ENCODE data around the gene MICAL3. TPM values are rescaled to one million over a fixed set of nuclear protein-coding genes. Genes with fewer than 3 reads are reported as not detected.

MICAL3 gene
- total RNA-seq, 2 experiments from 2014 or later, result 21.9 to 22.5 TPM

DNA sequence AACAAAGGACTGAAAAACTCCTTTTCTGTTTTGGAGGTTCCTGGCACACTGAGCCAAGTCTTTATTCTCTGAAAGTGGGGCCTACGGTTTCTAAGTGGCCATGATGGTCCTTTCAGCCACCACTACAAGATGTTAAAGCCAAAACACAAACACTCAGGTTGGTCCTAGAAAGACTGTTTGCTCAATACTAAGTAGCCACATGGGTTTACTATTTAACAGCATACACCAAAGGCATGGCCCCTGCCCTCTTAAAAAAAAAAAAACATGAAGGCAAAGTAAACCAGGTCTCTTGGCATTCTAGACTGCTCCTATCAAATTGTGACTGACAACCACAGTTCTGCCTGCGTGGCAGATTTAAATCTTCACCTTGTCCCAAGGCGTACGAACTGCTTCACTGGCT, 126.5 kb downstream of the MICAL3 start:
- intact Hi-C loops (cut with DNase I, micrococcal nuclease), result loop anchor here in 1 of 2 experiments (10.0 kb wide), 1 partner anchor 153 kb away; no protein-coding TSS in a partner anchor
- H3K36me3 Mint-ChIP-seq (ENCODE audit: low read depth), result peaks cover 7% of the 10 kb centered on the region
- ChIA-PET CTCF (interaction anchor here (0.7 to 0.8 kb wide), 3 partner anchors 11 to 342 kb away, joined by 3 to 4 read pairs (median 4); no protein-coding TSS in a partner anchor), POLR2A (interaction anchor here (0.6 kb wide), 1 partner anchor 53 kb away, joined by 3 read pairs; no protein-coding TSS in a partner anchor)
- no peaks in the 10 kb centered on the region for H3K9me3 Mint-ChIP-seq (ENCODE audit: low read depth)
- ATAC-seq (no peak), DNase-seq (no peak)
- no peak overlapping the region for H3K27ac Mint-ChIP-seq
- no peaks in the 10 kb centered on the region for H3K27me3 Mint-ChIP-seq
- peaks cover 2% of the 10 kb centered on the region for H3K4me1 Mint-ChIP-seq
- no peak overlapping the region for H3K4me3 Mint-ChIP-seq

DNA sequence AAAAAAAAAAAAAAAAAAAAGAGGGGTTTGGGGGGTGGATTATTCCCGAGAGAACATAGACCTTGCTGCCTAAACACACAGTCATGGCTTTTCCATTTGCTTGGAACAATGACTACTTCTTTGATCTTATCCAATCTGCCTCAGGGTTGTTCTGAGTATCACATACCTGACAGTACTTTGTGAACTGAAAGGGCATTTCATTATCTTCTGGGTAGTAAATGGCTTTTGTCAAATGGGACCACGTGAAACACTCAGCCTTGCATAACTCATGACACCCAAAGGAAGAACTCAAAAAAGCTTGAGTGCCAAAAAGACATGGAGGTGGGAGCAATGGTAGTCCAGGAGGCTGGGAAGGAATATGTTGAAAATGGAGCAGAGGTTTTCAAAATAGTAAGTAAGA, 126.9 kb downstream of the MICAL3 start:
- DNase-seq (no peak), ATAC-seq (no peak)
- Mint-ChIP-seq H3K27me3 (no peaks in the 10 kb centered on the region), H3K27ac (no peak overlapping the region), H3K36me3 (ENCODE audit: low read depth) (peaks cover 7% of the 10 kb centered on the region), H3K4me3 (no peak overlapping the region), H3K9me3 (ENCODE audit: low read depth) (no peaks in the 10 kb centered on the region), H3K4me1 (peaks cover 2% of the 10 kb centered on the region)
- intact Hi-C loops (cut with DNase I, micrococcal nuclease), result loop anchor here in 1 of 2 experiments (10.0 kb wide), 1 partner anchor 153 kb away; no protein-coding TSS in a partner anchor
- CTCF ChIA-PET, result interaction anchor here (0.7 kb wide), 1 partner anchor 163 kb away, joined by 3 read pairs; no protein-coding TSS in a partner anchor
- POLR2A ChIA-PET, result interaction anchor here (0.6 kb wide), 1 partner anchor 52 kb away, joined by 3 read pairs; no protein-coding TSS in a partner anchor

DNA sequence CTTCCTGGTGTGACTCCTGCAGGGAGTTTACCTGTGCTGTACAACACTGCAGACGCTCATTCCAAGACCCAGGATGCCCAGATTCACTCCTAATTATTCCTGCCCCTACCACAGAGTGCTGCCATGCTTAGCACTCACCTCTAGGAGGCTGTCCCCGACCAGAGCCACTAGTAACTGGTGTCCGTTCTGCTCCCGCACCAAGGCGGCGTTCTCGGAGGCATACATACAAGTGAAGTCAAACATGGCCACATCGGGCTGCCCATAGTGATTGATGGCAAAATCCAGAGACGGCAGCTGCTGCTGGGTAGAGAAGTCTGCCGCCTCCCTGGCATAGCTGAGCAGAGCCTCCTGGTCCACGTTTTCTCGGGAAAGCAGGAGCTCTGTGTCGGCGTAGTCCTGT, 127.8 kb downstream of the MICAL3 start:
- no peaks in the 10 kb centered on the region for H3K27me3 Mint-ChIP-seq

DNA sequence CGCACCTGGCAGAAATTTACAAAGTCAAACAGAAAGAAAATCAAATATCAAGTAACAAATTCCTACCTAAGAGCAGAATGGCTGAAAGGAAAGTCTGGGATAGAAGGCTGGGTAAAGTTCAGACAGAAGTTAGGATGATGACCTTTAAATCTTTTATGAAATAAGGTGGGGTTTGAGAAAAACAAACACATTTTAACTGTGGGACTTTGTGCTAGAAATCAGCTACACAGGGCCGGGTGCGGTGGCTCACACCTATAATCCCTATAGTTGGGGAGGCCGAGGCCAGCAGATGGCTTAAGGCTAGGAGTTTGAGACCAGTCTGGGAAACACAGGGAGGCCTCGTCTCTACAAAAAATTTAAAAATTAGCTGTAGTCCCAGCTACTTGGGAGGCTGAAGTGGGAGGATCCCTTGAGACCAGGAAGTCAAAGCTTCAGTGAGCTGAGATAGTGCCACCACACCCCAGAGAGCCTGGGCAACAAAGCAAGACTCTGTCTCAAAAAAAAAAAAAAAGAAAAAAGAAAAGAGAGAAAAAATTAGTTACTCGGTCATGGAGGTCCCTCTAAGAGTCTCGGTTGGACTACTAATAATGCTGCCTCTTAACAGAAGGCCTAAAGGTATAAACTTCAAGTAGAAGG, 130.3 kb downstream of the MICAL3 start:
- peaks cover 2% of the 10 kb centered on the region for H3K4me1 Mint-ChIP-seq
- no peak overlapping the region for H3K4me3 Mint-ChIP-seq
- no peaks in the 10 kb centered on the region for H3K9me3 Mint-ChIP-seq (ENCODE audit: low read depth)
- ATAC-seq, result no peak
- intact Hi-C loops (cut with DNase I, micrococcal nuclease), result loop anchor here in 1 of 2 experiments (10.0 kb wide), 1 partner anchor 149 kb away; no protein-coding TSS in a partner anchor
- POLR2A ChIA-PET, result no interaction called here
- CTCF ChIA-PET, result no interaction called here
- H3K36me3 Mint-ChIP-seq (ENCODE audit: low read depth), result peaks cover 10% of the 10 kb centered on the region
- no peak overlapping the region for H3K27ac Mint-ChIP-seq
- no peak for DNase-seq
- no peaks in the 10 kb centered on the region for H3K27me3 Mint-ChIP-seq

More for the DNA sequence above, 127.8 kb downstream of the MICAL3 start:
- ATAC-seq, result no peak
- intact Hi-C loops (cut with DNase I, micrococcal nuclease), result loop anchor here in 1 of 2 experiments (10.0 kb wide), 1 partner anchor 152 kb away; no protein-coding TSS in a partner anchor
- peaks cover 7% of the 10 kb centered on the region for H3K36me3 Mint-ChIP-seq (ENCODE audit: low read depth)
- DNase-seq, result no peak
- peaks cover 2% of the 10 kb centered on the region for H3K4me1 Mint-ChIP-seq
- no peak overlapping the region for H3K4me3 Mint-ChIP-seq
- H3K27ac Mint-ChIP-seq, result no peak overlapping the region
- ChIA-PET POLR2A (no interaction called here), CTCF (interaction anchor here (0.7 kb wide), 2 partner anchors 164 to 453 kb away, joined by 3 to 5 read pairs; no protein-coding TSS in a partner anchor)
- no peaks in the 10 kb centered on the region for H3K9me3 Mint-ChIP-seq (ENCODE audit: low read depth)

- H3K9me3 Mint-ChIP-seq (ENCODE audit: low read depth), result no peaks in the 10 kb centered on the region
- ChIA-PET POLR2A (no interaction called here), CTCF (interaction anchor here (0.6 to 0.7 kb wide), 2 partner anchors 133 to 152 kb away, joined by 3 read pairs; no protein-coding TSS in a partner anchor)
- intact Hi-C loops (cut with DNase I, micrococcal nuclease), result loop anchor here in 1 of 2 experiments (10.0 kb wide), 1 partner anchor 148 kb away; no protein-coding TSS in a partner anchor
- H3K27ac Mint-ChIP-seq, result no peak overlapping the region
- H3K4me3 Mint-ChIP-seq, result no peak overlapping the region
- H3K36me3 Mint-ChIP-seq (ENCODE audit: low read depth), result peaks cover 15% of the 10 kb centered on the region
- peaks cover under 1% of the 10 kb centered on the region for H3K4me1 Mint-ChIP-seq
- ATAC-seq (no peak), DNase-seq (no peak)
- H3K27me3 Mint-ChIP-seq, result no peaks in the 10 kb centered on the region
Measured at GRCh38 chr22:17892376-17892775, 132.0 kb downstream of the MICAL3 start.

DNA sequence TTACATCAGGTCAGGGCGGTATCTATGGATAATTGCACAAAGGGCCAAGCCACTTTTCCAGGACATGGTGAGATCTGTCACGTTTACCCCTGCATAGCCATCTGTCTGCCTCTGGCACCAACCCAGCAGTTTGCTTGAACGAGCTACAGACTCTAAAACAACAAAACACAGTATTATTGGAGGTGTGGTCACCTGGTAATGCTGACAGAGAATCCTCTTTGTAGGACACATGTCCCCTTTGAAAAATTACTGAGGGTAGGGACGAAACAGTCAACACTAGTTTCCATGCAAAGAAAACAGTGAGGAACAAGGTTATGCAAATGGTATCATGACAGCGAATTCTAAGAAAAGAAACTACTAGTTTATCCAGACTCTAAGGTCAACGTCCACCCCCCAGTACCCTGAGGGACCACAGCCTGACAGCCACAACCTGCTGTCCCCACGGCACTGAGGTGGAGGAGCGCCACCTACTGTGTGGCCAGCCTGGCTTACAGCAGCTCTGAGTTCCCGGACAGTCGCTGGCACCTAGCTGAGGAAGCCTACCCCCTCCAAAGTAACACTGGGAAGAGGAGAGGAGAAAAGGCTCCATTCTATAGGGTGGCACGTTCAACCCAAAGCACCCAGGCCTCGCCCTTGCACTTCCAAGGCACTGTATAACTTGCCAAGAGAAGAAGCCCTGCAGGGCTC, 132.7 kb downstream of the MICAL3 start:
- POLR2A ChIA-PET, result no interaction called here
- Mint-ChIP-seq H3K9me3 (ENCODE audit: low read depth) (no peaks in the 10 kb centered on the region), H3K27ac (no peak overlapping the region), H3K27me3 (no peaks in the 10 kb centered on the region), H3K4me1 (no peaks in the 10 kb centered on the region), H3K36me3 (ENCODE audit: low read depth) (peaks cover 15% of the 10 kb centered on the region), H3K4me3 (no peak overlapping the region)
- DNase-seq (peak; percentile 33), ATAC-seq (no peak)
- CTCF ChIA-PET, result interaction anchor here (0.6 to 0.7 kb wide), 2 partner anchors 134 to 151 kb away, joined by 3 read pairs; no protein-coding TSS in a partner anchor
- intact Hi-C loops (cut with DNase I, micrococcal nuclease), result loop anchor here in 1 of 2 experiments (10.0 kb wide), 1 partner anchor 147 kb away; no protein-coding TSS in a partner anchor

GRCh38 chr22:17890892-17891291, 133.5 kb downstream of the MICAL3 start:
- Mint-ChIP-seq H3K4me1 (no peaks in the 10 kb centered on the region), H3K27me3 (no peaks in the 10 kb centered on the region), H3K9me3 (ENCODE audit: low read depth) (no peaks in the 10 kb centered on the region), H3K36me3 (ENCODE audit: low read depth) (peaks cover 13% of the 10 kb centered on the region), H3K4me3 (no peak overlapping the region), H3K27ac (no peak overlapping the region)
- DNase-seq (no peak), ATAC-seq (no peak)
- ChIA-PET CTCF (interaction anchor here (1.0 kb wide), 1 partner anchor 12 kb away, joined by 4 read pairs; no protein-coding TSS in a partner anchor), POLR2A (no interaction called here)
- intact Hi-C loops (cut with DNase I, micrococcal nuclease), result loop anchor here in 1 of 2 experiments (10.0 kb wide), 1 partner anchor 146 kb away; no protein-coding TSS in a partner anchor

- POLR2A ChIA-PET, result no interaction called here
Measured at GRCh38 chr22:17890245-17890671, 134.1 kb downstream of the MICAL3 start.

GRCh38 chr22:17888855-17889254, 135.5 kb downstream of the MICAL3 start:
- ChIA-PET CTCF (interaction anchor here (0.6 to 1.2 kb wide), 3 partner anchors 58 to 188 kb away, joined by 3 read pairs; no protein-coding TSS in a partner anchor), POLR2A (no interaction called here)
- Mint-ChIP-seq H3K4me3 (no peak overlapping the region), H3K27me3 (no peaks in the 10 kb centered on the region), H3K27ac (no peak overlapping the region), H3K4me1 (no peaks in the 10 kb centered on the region), H3K9me3 (ENCODE audit: low read depth) (no peaks in the 10 kb centered on the region), H3K36me3 (ENCODE audit: low read depth) (peaks cover 20% of the 10 kb centered on the region)
- no peak for DNase-seq
- intact Hi-C loops (cut with DNase I, micrococcal nuclease), result no loop called here
- ATAC-seq, result no peak

More at GRCh38 chr22:17890245-17890671, 134.1 kb downstream of the MICAL3 start:
- Mint-ChIP-seq H3K4me3 (no peak overlapping the region), H3K36me3 (ENCODE audit: low read depth) (peaks cover 16% of the 10 kb centered on the region), H3K27me3 (no peaks in the 10 kb centered on the region), H3K4me1 (no peaks in the 10 kb centered on the region), H3K9me3 (ENCODE audit: low read depth) (no peaks in the 10 kb centered on the region), H3K27ac (no peak overlapping the region)
- intact Hi-C loops (cut with DNase I, micrococcal nuclease), result loop anchor here in 1 of 2 experiments (10.0 kb wide), 1 partner anchor 145 kb away; no protein-coding TSS in a partner anchor
- DNase-seq, result no peak
- CTCF ChIA-PET, result interaction anchor here (0.8 to 1.1 kb wide), 3 partner anchors 12 to 133 kb away, joined by 3 to 4 read pairs (median 4); no protein-coding TSS in a partner anchor
- no peak for ATAC-seq

GRCh38 chr22:17888439-17888838, 135.9 kb downstream of the MICAL3 start:
- no peak for ATAC-seq
- no peaks in the 10 kb centered on the region for H3K9me3 Mint-ChIP-seq (ENCODE audit: low read depth)
- H3K4me1 Mint-ChIP-seq, result no peaks in the 10 kb centered on the region
- H3K27ac Mint-ChIP-seq, result no peak overlapping the region
- no peak for DNase-seq
- ChIA-PET POLR2A (no interaction called here), CTCF (interaction anchor here (0.6 to 1.2 kb wide), 2 partner anchors 175 to 188 kb away, joined by 3 read pairs; no protein-coding TSS in a partner anchor)
- intact Hi-C loops (cut with DNase I, micrococcal nuclease), result no loop called here
- no peaks in the 10 kb centered on the region for H3K27me3 Mint-ChIP-seq
- H3K36me3 Mint-ChIP-seq (ENCODE audit: low read depth), result peaks cover 20% of the 10 kb centered on the region
- H3K4me3 Mint-ChIP-seq, result no peak overlapping the region

DNA sequence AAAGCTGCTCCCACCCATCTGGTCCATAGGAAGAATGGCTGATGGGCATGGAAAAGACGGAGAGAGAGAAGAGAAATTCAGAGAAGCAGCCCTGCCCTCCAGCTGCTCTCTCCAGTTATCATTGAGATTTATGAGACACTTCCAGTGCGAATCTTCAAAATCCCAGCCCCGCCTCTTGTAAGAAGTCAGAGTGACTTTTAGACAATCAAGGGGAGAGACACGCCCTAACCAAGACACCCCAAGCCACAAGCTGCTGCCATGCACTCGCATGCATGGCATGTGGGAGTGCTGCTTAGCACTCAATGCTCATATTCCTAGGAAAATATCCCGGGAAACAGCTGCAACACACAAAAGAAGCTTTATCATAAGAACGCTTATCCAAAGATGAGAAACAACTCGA, 139.5 kb downstream of the MICAL3 start:
- intact Hi-C loops (cut with DNase I, micrococcal nuclease), result no loop called here
- H3K9me3 Mint-ChIP-seq (ENCODE audit: low read depth), result no peaks in the 10 kb centered on the region
- DNase-seq, result no peak
- CTCF ChIA-PET, result interaction anchor here (0.7 to 1.1 kb wide), 2 partner anchors 94 to 192 kb away, joined by 3 read pairs; no protein-coding TSS in a partner anchor
- ATAC-seq, result no peak
- peaks cover 16% of the 10 kb centered on the region for H3K36me3 Mint-ChIP-seq (ENCODE audit: low read depth)
- H3K4me3 Mint-ChIP-seq, result no peak overlapping the region
- H3K4me1 Mint-ChIP-seq, result no peaks in the 10 kb centered on the region
- POLR2A ChIA-PET, result no interaction called here
- H3K27ac Mint-ChIP-seq, result no peak overlapping the region
- no peaks in the 10 kb centered on the region for H3K27me3 Mint-ChIP-seq
